Measurements from ENCODE around the gene PIH1D1. TPM values are rescaled to one million over a fixed set of nuclear protein-coding genes. Genes with fewer than 3 reads are reported as not detected.

The PIH1D1 gene
- total and polyA plus RNA-seq, 10 of the 15 experiments (the other 5 are each of a cell fraction or from before 2014, with no cell fraction given) = 16.1 to 153 (median 106) TPM

DNA sequence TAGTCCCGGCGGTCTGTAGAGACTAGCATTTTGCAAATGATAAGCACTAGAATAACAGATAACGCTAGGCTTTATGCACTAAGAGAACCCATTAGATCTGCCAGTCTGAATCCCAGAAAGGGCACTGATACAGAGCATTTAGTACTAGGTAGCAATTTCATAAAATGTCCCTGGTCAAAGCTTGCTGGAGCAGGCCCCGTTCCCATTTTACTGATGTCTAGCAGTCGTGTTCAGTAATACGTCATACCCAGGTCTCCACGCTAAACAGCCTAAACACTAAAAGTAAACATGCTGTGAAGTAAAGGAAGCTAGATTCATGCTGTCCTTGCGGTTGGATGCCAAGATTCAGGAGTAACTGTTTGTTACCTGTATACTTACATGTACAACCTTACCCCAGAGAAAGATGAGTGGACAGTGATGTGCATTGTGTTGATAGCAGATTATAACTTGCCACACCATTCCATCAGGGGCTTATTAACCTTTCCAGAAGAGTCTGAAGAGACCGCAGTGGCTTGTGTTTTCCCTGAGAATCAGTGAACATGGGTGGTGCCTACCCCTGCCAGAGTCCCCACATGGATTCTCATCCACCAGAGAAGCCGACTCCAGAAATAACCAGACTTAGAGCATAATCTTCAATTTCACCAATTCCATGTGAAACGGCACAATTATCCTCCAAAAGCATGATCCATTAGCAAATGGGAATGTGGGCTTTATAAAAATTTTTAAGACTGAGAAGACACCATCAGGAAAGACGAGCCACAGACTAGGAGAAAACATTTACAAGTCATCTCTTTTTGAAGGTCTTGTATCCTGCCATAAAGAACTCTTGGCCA lies 41.2 kb upstream of the PIH1D1 start (continued):
- TF ChIP-seq POLR2AphosphoS5 (IDR thresholded peaks at IDR 0.05; ENCODE audit: low read length) (peak; percentile 92), ZZZ3 (IDR thresholded peaks at IDR 0.05; ENCODE audit: control insufficient read depth, insufficient read length, low read depth) (no peak), RELA (IDR thresholded peaks at IDR 0.05; ENCODE audit: borderline replicate concordance, partially characterized antibody) (no peak), NFIC (IDR thresholded peaks at IDR 0.05; ENCODE audit: low read depth, low read length) (peak; percentile 40), EED (IDR thresholded peaks at IDR 0.05; ENCODE audit: low read depth) (no peak), TCF7 (IDR thresholded peaks at IDR 0.05; ENCODE audit: borderline replicate concordance) (0 out of 2 replicates have a peak, but pooled peaks have one; percentile 31), ZBTB4 (CRISPR knock-in tag; IDR thresholded peaks at IDR 0.05) (peak; percentile 58; the same call in 1 of the 2 replicates), GABPA (IDR thresholded peaks at IDR 0.05; ENCODE audit: low read depth) (no peak), BACH1 (IDR thresholded peaks at IDR 0.05; ENCODE audit: borderline replicate concordance) (no peak; the same call in 1 of the 2 replicates), SMAD5 (IDR thresholded peaks at IDR 0.05; ENCODE audit: low read depth) (peak; percentile 94), JUND (IDR thresholded peaks at IDR 0.05; ENCODE audit: low read depth, low read length) (no peak), PML (IDR thresholded peaks at IDR 0.05; ENCODE audit: low read length) (peak; percentile 89), RB1 (IDR thresholded peaks at IDR 0.05; ENCODE audit: borderline replicate concordance) (no peak), RBBP5 (conservative IDR thresholded peaks at IDR 0.05) (no peak), KDM1A (IDR thresholded peaks at IDR 0.05; ENCODE audit: borderline replicate concordance) (no peak), CHD2 (IDR thresholded peaks at IDR 0.05; ENCODE audit: borderline replicate concordance, low read depth, low read length) (no peak), CBX5 (IDR thresholded peaks at IDR 0.05; ENCODE audit: low read depth) (no peak), SIX5 (IDR thresholded peaks at IDR 0.05; ENCODE audit: low read depth, low read length, severe bottlenecking) (peak; percentile 17), HSF1 (IDR thresholded peaks at IDR 0.05; ENCODE audit: low read depth, low read length) (no peak), MXI1 (IDR thresholded peaks at IDR 0.05; ENCODE audit: low read depth, low read length) (no peak), CHD4 (IDR thresholded peaks at IDR 0.05) (no peak), MYB (IDR thresholded peaks at IDR 0.05; ENCODE audit: borderline replicate concordance, low read depth, low read length) (no peak), CHD1 (IDR thresholded peaks at IDR 0.05; ENCODE audit: low read depth, low read length) (no peak)
- TF ChIP-seq, protein P1, sequence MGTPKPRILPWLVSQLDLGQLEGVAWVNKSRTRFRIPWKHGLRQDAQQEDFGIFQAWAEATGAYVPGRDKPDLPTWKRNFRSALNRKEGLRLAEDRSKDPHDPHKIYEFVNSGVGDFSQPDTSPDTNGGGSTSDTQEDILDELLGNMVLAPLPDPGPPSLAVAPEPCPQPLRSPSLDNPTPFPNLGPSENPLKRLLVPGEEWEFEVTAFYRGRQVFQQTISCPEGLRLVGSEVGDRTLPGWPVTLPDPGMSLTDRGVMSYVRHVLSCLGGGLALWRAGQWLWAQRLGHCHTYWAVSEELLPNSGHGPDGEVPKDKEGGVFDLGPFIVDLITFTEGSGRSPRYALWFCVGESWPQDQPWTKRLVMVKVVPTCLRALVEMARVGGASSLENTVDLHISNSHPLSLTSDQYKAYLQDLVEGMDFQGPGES (IDR thresholded peaks at IDR 0.05) = no peak
- TF ChIP-seq, protein P2, sequence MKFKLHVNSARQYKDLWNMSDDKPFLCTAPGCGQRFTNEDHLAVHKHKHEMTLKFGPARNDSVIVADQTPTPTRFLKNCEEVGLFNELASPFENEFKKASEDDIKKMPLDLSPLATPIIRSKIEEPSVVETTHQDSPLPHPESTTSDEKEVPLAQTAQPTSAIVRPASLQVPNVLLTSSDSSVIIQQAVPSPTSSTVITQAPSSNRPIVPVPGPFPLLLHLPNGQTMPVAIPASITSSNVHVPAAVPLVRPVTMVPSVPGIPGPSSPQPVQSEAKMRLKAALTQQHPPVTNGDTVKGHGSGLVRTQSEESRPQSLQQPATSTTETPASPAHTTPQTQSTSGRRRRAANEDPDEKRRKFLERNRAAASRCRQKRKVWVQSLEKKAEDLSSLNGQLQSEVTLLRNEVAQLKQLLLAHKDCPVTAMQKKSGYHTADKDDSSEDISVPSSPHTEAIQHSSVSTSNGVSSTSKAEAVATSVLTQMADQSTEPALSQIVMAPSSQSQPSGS (IDR thresholded peaks at IDR 0.05; ENCODE audit: low read length) = peak; percentile 64; the same call in 1 of the 2 replicates
